Breast epithelium (tissue), 3 donors: ENCODE data around the gene SAT1.
A peak's percentile ranks its signal among the peaks of the same experiment; 100 is the strongest.

Source experiments
- POLR2A ChIP-seq: fragments of 450-650 bp; IDR thresholded peaks from one replicate; pipeline ENCODE4 v1.6.1; 2016; ENCODE audit warnings: antibody characterized with exemption, mild to moderate bottlenecking, moderate library complexity
- TF ChIP-seq, protein P1 (sequence below), 3 donors: fragments of 450-650 bp; IDR thresholded peaks; one replicate each; pipeline ENCODE4 v1.5.1; 2016 to 2017; ENCODE audit warnings: antibody characterized with exemption in 3 of 3, mild to moderate bottlenecking in 3 of 3, moderate library complexity in 3 of 3

GRCh38 chrX:23756165-23756564 lies 26.8 kb upstream of the SAT1 start:
- TF ChIP-seq, protein P1, sequence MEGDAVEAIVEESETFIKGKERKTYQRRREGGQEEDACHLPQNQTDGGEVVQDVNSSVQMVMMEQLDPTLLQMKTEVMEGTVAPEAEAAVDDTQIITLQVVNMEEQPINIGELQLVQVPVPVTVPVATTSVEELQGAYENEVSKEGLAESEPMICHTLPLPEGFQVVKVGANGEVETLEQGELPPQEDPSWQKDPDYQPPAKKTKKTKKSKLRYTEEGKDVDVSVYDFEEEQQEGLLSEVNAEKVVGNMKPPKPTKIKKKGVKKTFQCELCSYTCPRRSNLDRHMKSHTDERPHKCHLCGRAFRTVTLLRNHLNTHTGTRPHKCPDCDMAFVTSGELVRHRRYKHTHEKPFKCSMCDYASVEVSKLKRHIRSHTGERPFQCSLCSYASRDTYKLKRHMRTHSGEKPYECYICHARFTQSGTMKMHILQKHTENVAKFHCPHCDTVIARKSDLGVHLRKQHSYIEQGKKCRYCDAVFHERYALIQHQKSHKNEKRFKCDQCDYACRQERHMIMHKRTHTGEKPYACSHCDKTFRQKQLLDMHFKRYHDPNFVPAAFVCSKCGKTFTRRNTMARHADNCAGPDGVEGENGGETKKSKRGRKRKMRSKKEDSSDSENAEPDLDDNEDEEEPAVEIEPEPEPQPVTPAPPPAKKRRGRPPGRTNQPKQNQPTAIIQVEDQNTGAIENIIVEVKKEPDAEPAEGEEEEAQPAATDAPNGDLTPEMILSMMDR (IDR thresholded peaks at IDR 0.05) = peak in 1 of 3 donors; percentile 27
- no peak for TF ChIP-seq POLR2A
